CD8-positive, alpha-beta memory T cell (primary cell): Measurements from ENCODE around the gene TRIM14. TPM values are rescaled to one million over a fixed set of nuclear protein-coding genes. Genes with fewer than 3 reads are reported as not detected.

ENCODE experiments used
- CTCF ChIA-PET: fragments of 350-600 bp; sonication (Branson Sonifier 250); formaldehyde crosslinking; loops from one replicate; lab custom pipeline; 2021; ENCODE audit warnings: antibody characterized with exemption; lab: Charles Lee
- POLR2A ChIA-PET: fragments of 350-600 bp; sonication (Branson Sonifier 250); formaldehyde crosslinking; loops from one replicate; lab custom pipeline; 2021; ENCODE audit warnings: antibody characterized with exemption; lab: Charles Lee
- DNase-seq, 5 donors: peaks; one replicate each; pipeline versions ENCODE4 v3.0.0 to v3.0.0-alpha.2; 2020 to 2022; ENCODE audit warnings: mixed read lengths in 1 of 5
- H3K27ac ChIP-seq: one replicate; pipeline ENCODE4 v1.7.0; 2013; ENCODE audit warnings: low read depth, mild to moderate bottlenecking, low read length, moderate library complexity
- H3K27me3 ChIP-seq: 2 replicates; pipeline ENCODE4 v1.7.0; 2013; ENCODE audit warnings: low read length, mild to moderate bottlenecking; ENCODE audit not compliant: insufficient read depth, poor library complexity, severe bottlenecking
- H3K36me3 ChIP-seq: 2 replicates; pipeline ENCODE4 v1.7.0; 2013; ENCODE audit warnings: mild to moderate bottlenecking, low read length, moderate library complexity; ENCODE audit not compliant: insufficient read depth
- H3K4me1 ChIP-seq: 2 replicates; pipeline ENCODE4 v1.7.0; 2013; ENCODE audit warnings: mild to moderate bottlenecking, low read length, moderate library complexity; ENCODE audit not compliant: insufficient read depth
- H3K4me3 ChIP-seq: 2 replicates; pipeline ENCODE4 v1.7.0; 2013; ENCODE audit warnings: mild to moderate bottlenecking, low read length
- H3K9me3 ChIP-seq: 2 replicates; pipeline ENCODE4 v1.7.0; 2013; ENCODE audit warnings: mild to moderate bottlenecking, low read length
- H3K27ac Mint-ChIP-seq, 8 donors: one replicate each; pipeline ENCODE4 v1.8.0; 2020 to 2021; ENCODE audit warnings: mixed read lengths in 8 of 8, mild to moderate bottlenecking in 6 of 8, inconsistent platforms in 3 of 8, moderate library complexity in 3 of 8
- H3K27me3 Mint-ChIP-seq, 2 donors: one replicate each; pipeline ENCODE4 v1.8.0; 2020 to 2021; ENCODE audit warnings: mixed read lengths in 2 of 2, mild to moderate bottlenecking in 1 of 2, moderate library complexity in 1 of 2
- H3K36me3 Mint-ChIP-seq, 3 donors: one replicate each; pipeline ENCODE4 v1.8.0; 2020 to 2021; ENCODE audit warnings: mixed read lengths in 3 of 3, inconsistent platforms in 1 of 3, mild to moderate bottlenecking in 1 of 3
- H3K4me1 Mint-ChIP-seq, 3 donors: one replicate each; pipeline ENCODE4 v1.8.0; 2020 to 2021; ENCODE audit warnings: mixed read lengths in 3 of 3, inconsistent platforms in 1 of 3, mild to moderate bottlenecking in 1 of 3
- H3K4me3 Mint-ChIP-seq, 7 donors: one replicate each; pipeline ENCODE4 v1.8.0; 2020 to 2021; ENCODE audit warnings: mixed read lengths in 7 of 7, mild to moderate bottlenecking in 6 of 7, moderate library complexity in 4 of 7, inconsistent platforms in 2 of 7
- H3K9me3 Mint-ChIP-seq, 5 donors: one replicate each; pipeline ENCODE4 v1.8.0; 2020 to 2022; ENCODE audit warnings: mixed read lengths in 5 of 5, mild to moderate bottlenecking in 3 of 5, moderate library complexity in 2 of 5, inconsistent platforms in 1 of 5
- polyA plus RNA-seq: library from polyadenylated mRNA; unstranded; fragments of 300-500 nt; fragmentation: Illumina TruSeq; gene quantifications from one replicate; pipeline ENCODE4 v1.2.3, GENCODE V29; 2021
- total RNA-seq, 2 experiments: library from RNA; stranded (reverse); gene quantifications; one replicate each; pipeline ENCODE4 v1.2.3, GENCODE V29; 2021

Gene TRIM14
- total and polyA plus RNA-seq, 3 experiments from 2014 or later = 46.2 to 92.5 (median 52.1) TPM

GRCh38 chr9:98057138-98057799, 61.8 kb downstream of the TRIM14 start:
- Histone ChIP-seq H3K36me3 (no peaks in the 10 kb centered on the region), H3K9me3 (no peaks in the 10 kb centered on the region), H3K27me3 (no peaks in the 10 kb centered on the region), H3K4me1 (peaks cover 16% of the 10 kb centered on the region), H3K27ac (peak overlapping the region; percentile 72), H3K4me3 (peak overlapping the region; percentile 59)
- no peak for DNase-seq
- peaks cover 20 to 32% (median 30%) of the 10 kb centered on the region in 3 donors for H3K4me1 Mint-ChIP-seq
- no peaks in the 10 kb centered on the region for H3K27me3 Mint-ChIP-seq
- CTCF ChIA-PET = interaction anchor here (1.0 to 4.6 kb wide), 5 partner anchors 12 to 199 kb away, joined by 5 to 24 read pairs (median 9); partner anchors contain the start of gene ANP32B
- POLR2A ChIA-PET = interaction anchor here (0.7 to 1.9 kb wide), 5 partner anchors 64 to 424 kb away, joined by 3 to 11 read pairs (median 3); partner anchors contain the start of genes TBC1D2, TRMO and TSTD2
- peak overlapping the region; percentile 94 to 99 (median 96) for H3K4me3 Mint-ChIP-seq
- H3K36me3 Mint-ChIP-seq = peaks cover 0 to 17% (median 2%) of the 10 kb centered on the region in 3 donors
- H3K9me3 Mint-ChIP-seq = no peaks in the 10 kb centered on the region
- peak overlapping the region; percentile 91 to 99 (median 96) for H3K27ac Mint-ChIP-seq

GRCh38 chr9:98056269-98057137, 62.5 kb downstream of the TRIM14 start, which contains the start of gene NANS:
NANS (plus strand) TSS chr9:98056732; CDS start chr9:98056809, 77 bp downstream.
- Mint-ChIP-seq H3K27ac (peak within 1 kb of the TSS; percentile 91 to 99 (median 96)), H3K4me3 (peak within 1 kb of the TSS; percentile 94 to 99 (median 96)), H3K4me1 (peaks cover 18 to 32% (median 30%) of the 10 kb centered on the region in 3 donors), H3K36me3 (peaks cover 0 to 14% (median 2%) of the 10 kb centered on the region in 3 donors), H3K27me3 (no peaks in the 10 kb centered on the region), H3K9me3 (no peaks in the 10 kb centered on the region)
- peak; percentile 87 to 94 (median 88) for DNase-seq
- ChIA-PET POLR2A (interaction anchor here (0.6 to 1.5 kb wide), 6 partner anchors 64 to 423 kb away, joined by 3 to 11 read pairs (median 4); partner anchors contain the start of genes ANP32B, TBC1D2, TRMO and TSTD2), CTCF (interaction anchor here (0.8 to 4.6 kb wide), 6 partner anchors 11 to 200 kb away, joined by 4 to 24 read pairs (median 10); partner anchors contain the start of gene TRMO)
- Histone ChIP-seq H3K9me3 (no peaks in the 10 kb centered on the region), H3K4me3 (peak within 1 kb of the TSS; percentile 76), H3K27me3 (no peaks in the 10 kb centered on the region), H3K27ac (peak within 1 kb of the TSS; percentile 72), H3K36me3 (no peaks in the 10 kb centered on the region), H3K4me1 (peaks cover 16% of the 10 kb centered on the region)

- no peaks in the 10 kb centered on the region for H3K36me3 ChIP-seq
- H3K27ac ChIP-seq = no peak overlapping the region
- no peaks in the 10 kb centered on the region for H3K9me3 ChIP-seq
- H3K4me1 ChIP-seq = peaks cover 16% of the 10 kb centered on the region
- Mint-ChIP-seq H3K4me1 (peaks cover 17 to 33% (median 29%) of the 10 kb centered on the region in 3 donors), H3K4me3 (peak overlapping the region in 2 of 7 donors; percentile 67 to 72), H3K9me3 (no peaks in the 10 kb centered on the region), H3K27me3 (no peaks in the 10 kb centered on the region), H3K27ac (peak overlapping the region in 2 of 8 donors; percentile 48 to 76), H3K36me3 (peaks cover 0 to 6% (median 0%) of the 10 kb centered on the region in 3 donors)
- ChIA-PET CTCF (interaction anchor here (1.2 kb wide), 1 partner anchor 20 kb away, joined by 4 read pairs; no protein-coding TSS in a partner anchor), POLR2A (interaction anchor here (0.6 kb wide), 1 partner anchor 43 kb away, joined by 3 read pairs; no protein-coding TSS in a partner anchor)
- no peak overlapping the region for H3K4me3 ChIP-seq
- no peak for DNase-seq
- no peaks in the 10 kb centered on the region for H3K27me3 ChIP-seq
Measured at GRCh38 chr9:98054376-98054951, 64.6 kb downstream of the TRIM14 start.

- Histone ChIP-seq H3K27me3 (no peaks in the 10 kb centered on the region), H3K36me3 (no peaks in the 10 kb centered on the region), H3K9me3 (no peaks in the 10 kb centered on the region), H3K4me1 (peaks cover 8% of the 10 kb centered on the region), H3K4me3 (no peak overlapping the region), H3K27ac (no peak overlapping the region)
- no peak overlapping the region for H3K27ac Mint-ChIP-seq
- no peaks in the 10 kb centered on the region for H3K36me3 Mint-ChIP-seq
- H3K4me1 Mint-ChIP-seq = peaks cover 17 to 35% (median 32%) of the 10 kb centered on the region in 3 donors
- no peak overlapping the region for H3K4me3 Mint-ChIP-seq
- CTCF ChIA-PET = no interaction called here
- no peaks in the 10 kb centered on the region for H3K9me3 Mint-ChIP-seq
- H3K27me3 Mint-ChIP-seq = no peaks in the 10 kb centered on the region
- no peak for DNase-seq
- POLR2A ChIA-PET = no interaction called here
Measured at GRCh38 chr9:98050351-98050750, 68.7 kb downstream of the TRIM14 start.

- H3K4me3 ChIP-seq = no peak overlapping the region
- Mint-ChIP-seq H3K27me3 (no peaks in the 10 kb centered on the region), H3K27ac (peak overlapping the region in 3 of 8 donors; percentile 1 to 65 (median 59)), H3K4me3 (no peak overlapping the region), H3K4me1 (peaks cover 22 to 40% (median 35%) of the 10 kb centered on the region in 3 donors), H3K36me3 (no peaks in the 10 kb centered on the region), H3K9me3 (no peaks in the 10 kb centered on the region)
- ChIA-PET CTCF (interaction anchor here (1.1 kb wide), 1 partner anchor 14 kb away, joined by 4 read pairs; no protein-coding TSS in a partner anchor), POLR2A (no interaction called here)
- no peaks in the 10 kb centered on the region for H3K36me3 ChIP-seq
- H3K27me3 ChIP-seq = no peaks in the 10 kb centered on the region
- H3K4me1 ChIP-seq = peaks cover 16% of the 10 kb centered on the region
- H3K9me3 ChIP-seq = no peaks in the 10 kb centered on the region
- DNase-seq = no peak
- H3K27ac ChIP-seq = no peak overlapping the region
Measured at GRCh38 chr9:98049288-98050072, 69.5 kb downstream of the TRIM14 start.

GRCh38 chr9:98047002-98047401, 72.0 kb downstream of the TRIM14 start:
- POLR2A ChIA-PET = no interaction called here
- H3K4me1 ChIP-seq = peaks cover 16% of the 10 kb centered on the region
- peak overlapping the region in 1 of 7 donors; percentile 26 for H3K4me3 Mint-ChIP-seq
- H3K27me3 ChIP-seq = no peaks in the 10 kb centered on the region
- CTCF ChIA-PET = interaction anchor here (0.6 to 5.8 kb wide), 3 partner anchors 11 to 21 kb away, joined by 3 to 35 read pairs (median 3); no protein-coding TSS in a partner anchor
- H3K9me3 Mint-ChIP-seq = no peaks in the 10 kb centered on the region
- H3K27ac ChIP-seq = no peak overlapping the region
- H3K27ac Mint-ChIP-seq = no peak overlapping the region
- no peaks in the 10 kb centered on the region for H3K9me3 ChIP-seq
- no peak for DNase-seq
- no peaks in the 10 kb centered on the region for H3K36me3 ChIP-seq
- peaks cover 22 to 40% (median 35%) of the 10 kb centered on the region in 3 donors for H3K4me1 Mint-ChIP-seq
- H3K27me3 Mint-ChIP-seq = no peaks in the 10 kb centered on the region
- H3K4me3 ChIP-seq = no peak overlapping the region
- no peaks in the 10 kb centered on the region for H3K36me3 Mint-ChIP-seq
